BE2C (cell line): ENCODE results near the gene LRRC37A3. TPM values are rescaled to one million over a fixed set of nuclear protein-coding genes. Genes with fewer than 3 reads are reported as not detected.
"Not testable (repeated sequence)": the region's sequence is repeated elsewhere in the genome, so short reads cannot be mapped to it uniquely, and the experiment has no call there.

Source experiments
- DNase-seq: peaks from one replicate; pipeline ENCODE4 v3.0.0-alpha.2; 2020
- H3K27me3 ChIP-seq: fragments of 250-450 bp; sonication (Bioruptor Pico); 2 replicates; pipeline ENCODE4 v1.5.1; 2020; ENCODE audit warnings: mild to moderate bottlenecking
- H3K36me3 ChIP-seq: fragments of 250-450 bp; sonication (Bioruptor Pico); 2 replicates; pipeline ENCODE4 v1.5.1; 2020; ENCODE audit warnings: mild to moderate bottlenecking
- H3K4me1 ChIP-seq: fragments of 250-450 bp; sonication (Bioruptor Pico); 2 replicates; pipeline ENCODE4 v1.5.1; 2020
- H3K4me3 ChIP-seq: 2 replicates; pipeline ENCODE4 v1.5.1; 2011; ENCODE audit warnings: low read depth, low read length
- H3K9me3 ChIP-seq: fragments of 250-450 bp; sonication (Bioruptor Pico); 2 replicates; pipeline ENCODE4 v1.5.1; 2020
- CTCF ChIP-seq: IDR thresholded peaks from 2 replicates; pipeline ENCODE4 v1.5.1; 2012; ENCODE audit warnings: mild to moderate bottlenecking, low read depth, low read length
- polyA plus RNA-seq: library from polyadenylated mRNA; unstranded; fragments of >200 nt; gene quantifications from one replicate; pipeline ENCODE4 v1.2.1, GENCODE V29; 2012; ENCODE audit warnings: low read depth, missing spikeins; ENCODE audit not compliant: insufficient read length, insufficient read depth

LRRC37A3 gene
- polyA plus RNA-seq = 4.2 TPM

GRCh38 chr17:64919289-64920025 is at the start of gene LRRC37A3:
Gene LRRC37A3 (minus strand): TSS chr17:64919478. CDS start chr17:64897257, 22,221 bp downstream.
- peak within 1 kb of the TSS; percentile 65 for H3K4me3 ChIP-seq
- not testable (repeated sequence) for H3K36me3 ChIP-seq, H3K27me3 ChIP-seq, H3K9me3 ChIP-seq, H3K4me1 ChIP-seq
- peak; percentile 63 for TF ChIP-seq CTCF
- DNase-seq = peak; percentile 98

GRCh38 chr17:64965873-64966287 is 46.6 kb upstream of the LRRC37A3 start:
- H3K4me1 ChIP-seq, H3K9me3 ChIP-seq, H3K27me3 ChIP-seq, H3K36me3 ChIP-seq: not testable (repeated sequence)
- peak; percentile 81 for DNase-seq
- TF ChIP-seq CTCF = peak; percentile 29; the same call in 1 of the 2 replicates
- peak overlapping the region; percentile 30 for H3K4me3 ChIP-seq

- not testable (repeated sequence) for H3K9me3 ChIP-seq, H3K4me1 ChIP-seq, H3K36me3 ChIP-seq, H3K27me3 ChIP-seq, DNase-seq
- peak overlapping the region; percentile 30 for H3K4me3 ChIP-seq
Measured at GRCh38 chr17:64965256-64965872, 46.1 kb upstream of the LRRC37A3 start.

- no peak for TF ChIP-seq CTCF
- no peaks in the 10 kb centered on the region for H3K27me3 ChIP-seq
- no peak overlapping the region for H3K4me3 ChIP-seq
- peaks cover 6% of the 10 kb centered on the region for H3K4me1 ChIP-seq
- H3K36me3 ChIP-seq = no peaks in the 10 kb centered on the region
- no peak for DNase-seq
- H3K9me3 ChIP-seq = no peaks in the 10 kb centered on the region
Measured at GRCh38 chr17:64964796-64965195, 45.5 kb upstream of the LRRC37A3 start.

- DNase-seq, H3K36me3 ChIP-seq, H3K9me3 ChIP-seq, H3K4me1 ChIP-seq, H3K4me3 ChIP-seq, H3K27me3 ChIP-seq: not testable (repeated sequence)
- TF ChIP-seq CTCF = peak; percentile 19; the same call in 1 of the 2 replicates
Measured at GRCh38 chr17:64963814-64964213, 44.5 kb upstream of the LRRC37A3 start.

GRCh38 chr17:64961563-64962378 is 42.5 kb upstream of the LRRC37A3 start:
- not testable (repeated sequence) for H3K9me3 ChIP-seq, H3K27me3 ChIP-seq, H3K4me1 ChIP-seq, H3K36me3 ChIP-seq
- peak; percentile 64 for TF ChIP-seq CTCF
- H3K4me3 ChIP-seq = peak overlapping the region; percentile 31
- DNase-seq = peak; percentile 79
